WTC11 (cell line): ENCODE measurements around the gene TBL1XR1.

Experiments
- ATF3 ChIP-seq: sonication (generic); formaldehyde crosslinking; conservative IDR thresholded peaks from 2 replicates; pipeline ENCODE4 v1.8.1; 2022; ENCODE audit warnings: mild to moderate bottlenecking, missing genetic modification reagents
- CBFB ChIP-seq: sonication (generic); formaldehyde crosslinking; IDR thresholded peaks from 2 replicates; pipeline ENCODE4 v1.8.1; 2022; ENCODE audit warnings: mild to moderate bottlenecking, low read depth, missing genetic modification reagents
- CREM ChIP-seq: sonication (generic); formaldehyde crosslinking; IDR thresholded peaks from 2 replicates; pipeline ENCODE4 v1.8.1; 2022; ENCODE audit warnings: mild to moderate bottlenecking, missing genetic modification reagents, moderate library complexity
- CTCF ChIP-seq: fragments of 200-600 bp; IDR thresholded peaks from 2 replicates; pipeline ENCODE4 v1.8.0; 2022; ENCODE audit warnings: antibody characterized with exemption
- ESRRA ChIP-seq: sonication (generic); formaldehyde crosslinking; IDR thresholded peaks from 2 replicates; pipeline ENCODE4 v1.8.1; 2022; ENCODE audit warnings: mild to moderate bottlenecking, missing genetic modification reagents, borderline replicate concordance
- PRRX2 ChIP-seq: fragments of 250-450 bp; sonication (Bioruptor Pico); IDR thresholded peaks from 2 replicates; pipeline ENCODE4 v1.8.0; 2021; ENCODE audit warnings: mild to moderate bottlenecking
- TF ChIP-seq, protein P1 (sequence below): sonication (generic); formaldehyde crosslinking; IDR thresholded peaks from 2 replicates; pipeline ENCODE4 v1.8.1; 2023; ENCODE audit warnings: mild to moderate bottlenecking, missing genetic modification reagents, moderate library complexity
- TF ChIP-seq, protein P2 (sequence below): sonication (generic); formaldehyde crosslinking; IDR thresholded peaks from 2 replicates; pipeline ENCODE4 v1.8.0; 2022; ENCODE audit warnings: mild to moderate bottlenecking, missing genetic modification reagents
- TF ChIP-seq, protein P3 (sequence below): sonication (generic); formaldehyde crosslinking; IDR thresholded peaks from 2 replicates; pipeline ENCODE4 v1.8.0; 2022; ENCODE audit warnings: mild to moderate bottlenecking, missing genetic modification reagents

DNA sequence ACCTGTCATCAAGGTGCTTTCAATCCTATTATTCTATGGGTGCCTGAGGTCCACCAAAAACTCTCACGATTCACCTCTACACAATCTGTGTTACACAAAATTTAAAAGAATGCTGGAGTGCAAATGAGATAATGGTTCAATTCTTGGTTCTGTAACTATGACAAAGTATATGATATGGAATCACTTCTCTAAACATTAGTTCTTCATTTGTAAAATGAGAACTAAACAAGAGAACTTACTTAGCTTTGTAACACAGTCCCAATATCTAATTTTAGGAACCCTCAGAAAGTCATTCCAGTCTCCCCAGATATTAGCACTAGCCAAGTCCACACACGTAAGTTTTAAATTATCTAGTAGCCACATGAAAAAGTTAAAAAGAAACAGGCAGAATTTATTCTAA lies 111.5 kb downstream of the TBL1XR1 start:
- TF ChIP-seq, protein P1, sequence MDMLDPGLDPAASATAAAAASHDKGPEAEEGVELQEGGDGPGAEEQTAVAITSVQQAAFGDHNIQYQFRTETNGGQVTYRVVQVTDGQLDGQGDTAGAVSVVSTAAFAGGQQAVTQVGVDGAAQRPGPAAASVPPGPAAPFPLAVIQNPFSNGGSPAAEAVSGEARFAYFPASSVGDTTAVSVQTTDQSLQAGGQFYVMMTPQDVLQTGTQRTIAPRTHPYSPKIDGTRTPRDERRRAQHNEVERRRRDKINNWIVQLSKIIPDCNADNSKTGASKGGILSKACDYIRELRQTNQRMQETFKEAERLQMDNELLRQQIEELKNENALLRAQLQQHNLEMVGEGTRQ, result no peak
- TF ChIP-seq CTCF (no peak), ESRRA (CRISPR knock-in tag) (no peak), ATF3 (CRISPR knock-in tag) (no peak), PRRX2 (no peak), CREM (CRISPR knock-in tag) (no peak), CBFB (CRISPR knock-in tag) (no peak)
- TF ChIP-seq, protein P2, sequence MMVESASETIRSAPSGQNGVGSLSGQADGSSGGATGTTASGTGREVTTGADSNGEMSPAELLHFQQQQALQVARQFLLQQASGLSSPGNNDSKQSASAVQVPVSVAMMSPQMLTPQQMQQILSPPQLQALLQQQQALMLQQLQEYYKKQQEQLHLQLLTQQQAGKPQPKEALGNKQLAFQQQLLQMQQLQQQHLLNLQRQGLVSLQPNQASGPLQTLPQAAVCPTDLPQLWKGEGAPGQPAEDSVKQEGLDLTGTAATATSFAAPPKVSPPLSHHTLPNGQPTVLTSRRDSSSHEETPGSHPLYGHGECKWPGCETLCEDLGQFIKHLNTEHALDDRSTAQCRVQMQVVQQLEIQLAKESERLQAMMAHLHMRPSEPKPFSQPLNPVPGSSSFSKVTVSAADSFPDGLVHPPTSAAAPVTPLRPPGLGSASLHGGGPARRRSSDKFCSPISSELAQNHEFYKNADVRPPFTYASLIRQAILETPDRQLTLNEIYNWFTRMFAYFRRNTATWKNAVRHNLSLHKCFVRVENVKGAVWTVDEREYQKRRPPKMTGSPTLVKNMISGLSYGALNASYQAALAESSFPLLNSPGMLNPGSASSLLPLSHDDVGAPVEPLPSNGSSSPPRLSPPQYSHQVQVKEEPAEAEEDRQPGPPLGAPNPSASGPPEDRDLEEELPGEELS (CRISPR knock-in tag), result no peak
- TF ChIP-seq, protein P3, sequence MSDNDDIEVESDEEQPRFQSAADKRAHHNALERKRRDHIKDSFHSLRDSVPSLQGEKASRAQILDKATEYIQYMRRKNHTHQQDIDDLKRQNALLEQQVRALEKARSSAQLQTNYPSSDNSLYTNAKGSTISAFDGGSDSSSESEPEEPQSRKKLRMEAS (CRISPR knock-in tag), result no peak
